Mucosa of descending colon (tissue), 3 donors: ENCODE results near the gene TMSB10. TPM values are rescaled to one million over a fixed set of nuclear protein-coding genes. Genes with fewer than 3 reads are reported as not detected.

ENCODE experiments used
- ATAC-seq: fragments of 200-7000 bp; cut with Tn5 transposase; one replicate; pipeline ENCODE4 v1.9.1; 2020; ENCODE audit warnings: mild to moderate bottlenecking, moderate library complexity
- DNase-seq, 3 donors: peaks; one replicate each; pipeline ENCODE4 v3.0.0-alpha.2; 2020
- H3K36me3 ChIP-seq: fragments of 200-600 bp; one replicate; pipeline ENCODE4 v1.8.0; 2021; ENCODE audit warnings: low read depth, mild to moderate bottlenecking
- H3K4me1 ChIP-seq: fragments of 200-600 bp; one replicate; pipeline ENCODE4 v1.8.0; 2021; ENCODE audit warnings: low read depth, mild to moderate bottlenecking
- H3K4me3 ChIP-seq: fragments of 200-600 bp; one replicate; pipeline ENCODE4 v1.8.0; 2021; ENCODE audit warnings: mild to moderate bottlenecking
- H3K9me3 ChIP-seq: fragments of 200-600 bp; one replicate; pipeline ENCODE4 v1.8.0; 2021; ENCODE audit warnings: mild to moderate bottlenecking
- CTCF ChIP-seq: fragments of 200-600 bp; IDR thresholded peaks from one replicate; pipeline ENCODE4 v1.8.0; 2022; ENCODE audit warnings: antibody characterized with exemption, mild to moderate bottlenecking
- intact Hi-C, 2 donors: fragments of 100-400 bp; cut with DNase I in 1 of 2; cut with micrococcal nuclease in 1 of 2; formaldehyde crosslinking; loops; one replicate each; pipeline versions ENCODE4 v1.11.0 to v1.11.1; 2022; cut with DNase I, micrococcal nuclease
- total RNA-seq, 3 donors: library from RNA; stranded (reverse); fragmentation: NEBNext Ultra II Directional in 2 of 3; extraction: Animal tissue kit (Norgen Biotek cat#: 25700) in 2 of 3; gene quantifications; one replicate each; pipeline versions ENCODE4 v1.2.1 to v1.2.4, GENCODE V29; 2021 to 2023
- donor health status: DM: no; HTN: no; CAD: no; lungs with moderate emphysema.
- donor health status: DM: no; HTN: no; CAD: no.
- donor health status: DM: no; HTN: yes; CAD: no.

The TMSB10 gene
- total RNA-seq, 3 donors from 2014 or later: 798 to 2,724 (median 1,605) TPM

GRCh38 chr2:84881581-84882413 is 23.7 kb upstream of the TMSB10 start:
- no peaks in the 10 kb centered on the region for H3K36me3 ChIP-seq
- peaks cover 5% of the 10 kb centered on the region for H3K4me1 ChIP-seq
- H3K9me3 ChIP-seq: no peaks in the 10 kb centered on the region
- peak; percentile 59 for TF ChIP-seq CTCF
- peak; percentile 67 for ATAC-seq
- DNase-seq: peak; percentile 88 to 95 (median 91)
- intact Hi-C loops: loop anchor here (5.0 to 10.0 kb wide), 2 partner anchors 384 to 387 kb away; no protein-coding TSS in a partner anchor
- H3K4me3 ChIP-seq: no peak overlapping the region

GRCh38 chr2:84882414-84882738 is 23.1 kb upstream of the TMSB10 start:
- no peaks in the 10 kb centered on the region for H3K9me3 ChIP-seq
- no peaks in the 10 kb centered on the region for H3K36me3 ChIP-seq
- TF ChIP-seq CTCF: no peak
- intact Hi-C loops: loop anchor here (5.0 to 10.0 kb wide), 2 partner anchors 385 to 388 kb away; no protein-coding TSS in a partner anchor
- DNase-seq: no peak
- H3K4me3 ChIP-seq: no peak overlapping the region
- H3K4me1 ChIP-seq: peaks cover 5% of the 10 kb centered on the region
- no peak for ATAC-seq

GRCh38 chr2:84882775-84883550 is 22.5 kb upstream of the TMSB10 start:
- Histone ChIP-seq H3K36me3 (no peaks in the 10 kb centered on the region), H3K9me3 (no peaks in the 10 kb centered on the region), H3K4me1 (peaks cover 5% of the 10 kb centered on the region), H3K4me3 (no peak overlapping the region)
- DNase-seq: no peak
- no peak for ATAC-seq
- TF ChIP-seq CTCF: no peak
- intact Hi-C loops: loop anchor here (5.0 to 10.0 kb wide), 2 partner anchors 386 to 388 kb away; no protein-coding TSS in a partner anchor

- no peaks in the 10 kb centered on the region for H3K9me3 ChIP-seq
- intact Hi-C loops: loop anchor here (5.0 to 10.0 kb wide), 2 partner anchors 387 to 390 kb away; no protein-coding TSS in a partner anchor
- no peak for DNase-seq
- H3K4me1 ChIP-seq: peaks cover 5% of the 10 kb centered on the region
- H3K4me3 ChIP-seq: no peak overlapping the region
- H3K36me3 ChIP-seq: no peaks in the 10 kb centered on the region
- no peak for ATAC-seq
- no peak for TF ChIP-seq CTCF
Measured at GRCh38 chr2:84884449-84884848, 21.0 kb upstream of the TMSB10 start.

DNA sequence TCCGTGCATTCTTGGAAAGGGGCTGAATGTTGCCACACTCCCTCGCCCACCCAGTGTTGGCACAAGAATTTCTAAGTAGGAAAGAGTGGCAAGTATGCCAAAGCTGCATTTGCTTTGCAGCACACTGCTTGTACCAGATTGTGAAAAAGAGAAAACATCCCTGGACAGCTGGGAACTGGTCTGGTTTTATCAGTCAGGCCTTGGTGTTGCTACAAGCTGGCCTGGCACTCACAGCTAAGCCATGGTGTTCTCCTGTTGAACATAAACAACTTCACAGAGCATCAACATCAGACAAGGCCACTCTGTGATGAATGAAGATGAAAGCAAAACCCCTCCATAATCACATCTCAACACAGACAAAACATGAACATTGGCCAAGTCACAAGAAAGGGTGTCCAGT is 20.3 kb upstream of the TMSB10 start:
- H3K4me3 ChIP-seq: no peak overlapping the region
- DNase-seq: no peak
- peaks cover 5% of the 10 kb centered on the region for H3K4me1 ChIP-seq
- intact Hi-C loops: loop anchor here in 1 of 2 donors (10.0 kb wide), 1 partner anchor 390 kb away; no protein-coding TSS in a partner anchor
- TF ChIP-seq CTCF: no peak
- ATAC-seq: no peak
- no peaks in the 10 kb centered on the region for H3K36me3 ChIP-seq
- H3K9me3 ChIP-seq: no peaks in the 10 kb centered on the region
